T-helper 1 cell treated with Interleukin-12 subunit alpha and Interleukin-12 subunit beta and Interleukin-4 antibody, amounts not matched to agents 30 ng/mL and 1 ng/mL, for 36 hours (primary cell): ENCODE data around the gene NPEPL1. TPM values are rescaled to one million over a fixed set of nuclear protein-coding genes. Genes with fewer than 3 reads are reported as not detected.

ENCODE experiments used
- intact Hi-C: fragments of 100-400 bp; cut with micrococcal nuclease; formaldehyde crosslinking; loops from one replicate; pipeline ENCODE4 v1.15.1; 2024
- total RNA-seq: library from RNA; stranded (reverse); gene quantifications from 2 replicates; pipeline ENCODE4 v1.2.3, GENCODE V29; 2022

Gene NPEPL1
- total RNA-seq, 1 donor from 2014 or later, result 27.4 TPM

GRCh38 chr20:58676161-58676560 lies 16.4 kb upstream of the NPEPL1 start:
- intact Hi-C loops, result no loop called here

- intact Hi-C loops, result no loop called here
These were observed 15.5 kb upstream of the NPEPL1 start for GRCh38 chr20:58677079-58677604.

- intact Hi-C loops, result no loop called here
These were observed 14.8 kb upstream of the NPEPL1 start for GRCh38 chr20:58677808-58678207.

- intact Hi-C loops, result no loop called here
These were observed 13.8 kb upstream of the NPEPL1 start for GRCh38 chr20:58678806-58679205.

GRCh38 chr20:58682656-58683531 lies 9.7 kb upstream of the NPEPL1 start:
- intact Hi-C loops, result no loop called here

- intact Hi-C loops, result no loop called here
These were observed 8.3 kb upstream of the NPEPL1 start for GRCh38 chr20:58684291-58684690.

GRCh38 chr20:58685988-58686387 lies 6.6 kb upstream of the NPEPL1 start:
- intact Hi-C loops, result no loop called here

GRCh38 chr20:58688414-58688813 lies 4.2 kb upstream of the NPEPL1 start:
- intact Hi-C loops, result no loop called here

GRCh38 chr20:58688840-58689239 lies 3.8 kb upstream of the NPEPL1 start:
- intact Hi-C loops, result no loop called here

- intact Hi-C loops, result loop anchor here (5.0 kb wide), 1 partner anchor 453 kb away; no protein-coding TSS in a partner anchor
These were observed 2.0 kb upstream of the NPEPL1 start for GRCh38 chr20:58690396-58691135.

GRCh38 chr20:58691773-58692578 lies 624 bp upstream of the NPEPL1 start:
- intact Hi-C loops, result loop anchor here (1.0 to 5.0 kb wide), 3 partner anchors 31 to 455 kb away; no protein-coding TSS in a partner anchor

GRCh38 chr20:58693226-58694006 lies 816 bp downstream of the NPEPL1 start:
- intact Hi-C loops, result loop anchor here (2.0 to 5.0 kb wide), 2 partner anchors 33 to 456 kb away; no protein-coding TSS in a partner anchor

- intact Hi-C loops, result loop anchor here (5.0 kb wide), 1 partner anchor 457 kb away; no protein-coding TSS in a partner anchor
These were observed 1.9 kb downstream of the NPEPL1 start for GRCh38 chr20:58694241-58695083.

GRCh38 chr20:58695084-58695722 lies 2.6 kb downstream of the NPEPL1 start:
- intact Hi-C loops, result no loop called here

GRCh38 chr20:58695895-58696375 lies 3.3 kb downstream of the NPEPL1 start:
- intact Hi-C loops, result no loop called here

- intact Hi-C loops, result no loop called here
These were observed 3.9 kb downstream of the NPEPL1 start for GRCh38 chr20:58696411-58696961.

GRCh38 chr20:58697201-58697866 lies 4.7 kb downstream of the NPEPL1 start:
- intact Hi-C loops, result no loop called here
